Ishikawa (cell line): ENCODE results near the gene INO80.
A peak's percentile ranks its signal among the peaks of the same experiment; 100 is the strongest.

Source experiments
- CEBPB ChIP-seq: IDR thresholded peaks from 2 replicates; pipeline ENCODE4 v1.6.1; 2012
- CREB1 ChIP-seq: IDR thresholded peaks from 2 replicates; pipeline ENCODE4 v1.6.1; 2012; ENCODE audit warnings: low read depth
- EGR1 ChIP-seq: IDR thresholded peaks from 2 replicates; pipeline ENCODE4 v1.6.1; 2012
- EP300 ChIP-seq: IDR thresholded peaks from 2 replicates; pipeline ENCODE4 v1.6.1; 2012; ENCODE audit warnings: borderline replicate concordance
- FOXM1 ChIP-seq: IDR thresholded peaks from 2 replicates; pipeline ENCODE4 v1.6.1; 2012; ENCODE audit warnings: low read depth, borderline replicate concordance
- MAX ChIP-seq: IDR thresholded peaks from 2 replicates; pipeline ENCODE4 v1.6.1; 2012
- NFIC ChIP-seq: IDR thresholded peaks from 2 replicates; pipeline ENCODE4 v1.6.1; 2012
- RAD21 ChIP-seq: IDR thresholded peaks from 2 replicates; pipeline ENCODE4 v1.6.1; 2012; ENCODE audit warnings: low read depth
- REST ChIP-seq: IDR thresholded peaks from 2 replicates; pipeline ENCODE4 v1.6.1; 2012; ENCODE audit warnings: low read depth, mild to moderate bottlenecking
- TAF1 ChIP-seq: IDR thresholded peaks from 2 replicates; pipeline ENCODE4 v1.6.1; 2012; ENCODE audit warnings: low read depth, mild to moderate bottlenecking
- TCF12 ChIP-seq: IDR thresholded peaks from 2 replicates; pipeline ENCODE4 v1.6.1; 2012; ENCODE audit warnings: low read depth
- TEAD4 ChIP-seq: IDR thresholded peaks from 2 replicates; pipeline ENCODE4 v1.6.1; 2012
- YY1 ChIP-seq: IDR thresholded peaks from 2 replicates; pipeline ENCODE4 v1.6.1; 2012; ENCODE audit warnings: low read depth
- ZBTB7A ChIP-seq: IDR thresholded peaks from 2 replicates; pipeline ENCODE4 v1.6.1; 2012; ENCODE audit warnings: low read depth
- TF ChIP-seq, protein P1 (sequence below): IDR thresholded peaks from 2 replicates; pipeline ENCODE4 v1.6.1; 2012

Gene INO80

GRCh38 chr15:40955141-40955903, 160.8 kb downstream of the INO80 start:
- TF ChIP-seq FOXM1: no peak
- no peak for TF ChIP-seq CEBPB
- no peak for TF ChIP-seq EGR1
- no peak for TF ChIP-seq TEAD4
- TF ChIP-seq REST: no peak
- TF ChIP-seq TCF12: no peak
- TF ChIP-seq RAD21: no peak
- no peak for TF ChIP-seq YY1
- TF ChIP-seq NFIC: no peak
- no peak for TF ChIP-seq EP300
- TF ChIP-seq, protein P1, sequence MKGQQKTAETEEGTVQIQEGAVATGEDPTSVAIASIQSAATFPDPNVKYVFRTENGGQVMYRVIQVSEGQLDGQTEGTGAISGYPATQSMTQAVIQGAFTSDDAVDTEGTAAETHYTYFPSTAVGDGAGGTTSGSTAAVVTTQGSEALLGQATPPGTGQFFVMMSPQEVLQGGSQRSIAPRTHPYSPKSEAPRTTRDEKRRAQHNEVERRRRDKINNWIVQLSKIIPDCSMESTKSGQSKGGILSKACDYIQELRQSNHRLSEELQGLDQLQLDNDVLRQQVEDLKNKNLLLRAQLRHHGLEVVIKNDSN: no peak
- TF ChIP-seq MAX: no peak
- no peak for TF ChIP-seq CREB1
- TF ChIP-seq ZBTB7A: no peak
- no peak for TF ChIP-seq TAF1

- TF ChIP-seq CEBPB (no peak), RAD21 (no peak), EGR1 (no peak), CREB1 (no peak), TAF1 (peak; percentile 2; the same call in 1 of the 2 replicates), YY1 (no peak), NFIC (peak; percentile 3; the same call in 1 of the 2 replicates), TCF12 (no peak)
- TF ChIP-seq, protein P1: no peak
These were observed 162.4 kb downstream of the INO80 start for GRCh38 chr15:40953713-40954074.

DNA sequence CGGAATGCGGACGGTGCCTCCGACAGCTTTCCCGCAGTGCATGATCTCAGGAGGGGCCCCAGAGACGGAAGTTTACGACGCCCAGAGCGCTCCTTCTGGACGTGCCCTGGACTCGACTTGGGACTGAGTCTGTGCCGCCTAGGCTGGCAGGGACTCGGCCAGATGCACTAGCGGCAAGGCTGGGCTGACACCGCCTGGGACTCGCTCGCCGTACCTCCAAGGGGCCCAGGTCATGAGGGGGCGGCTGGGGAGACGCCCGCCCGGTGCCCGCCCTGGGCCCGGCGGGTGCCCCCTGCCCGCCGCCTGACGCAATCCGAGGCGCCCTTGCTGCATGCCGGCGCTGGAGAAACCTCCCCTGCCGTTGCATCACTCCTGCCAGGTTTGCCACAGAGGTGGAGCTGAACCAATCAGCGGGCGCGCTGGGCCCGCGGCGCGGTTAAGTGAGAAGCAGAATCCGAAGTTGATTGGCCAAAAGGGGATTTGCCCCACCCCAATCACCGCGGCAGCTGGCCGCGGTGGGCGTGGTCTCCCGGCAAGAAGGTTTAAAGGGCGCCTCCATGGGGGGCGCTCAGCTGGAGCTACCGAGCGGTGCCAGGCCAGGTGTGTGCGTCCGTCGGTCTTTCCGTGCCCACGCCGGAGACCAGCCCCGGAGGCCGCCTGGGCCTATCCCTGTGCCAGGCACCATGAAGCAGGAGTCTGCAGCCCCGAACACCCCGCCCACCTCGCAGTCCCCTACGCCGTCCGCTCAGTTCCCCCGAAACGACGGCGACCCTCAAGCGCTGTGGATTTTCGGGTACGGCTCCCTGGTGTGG, 163.0 kb downstream of the INO80 start, which contains the start of gene CHAC1:
CHAC1 (plus strand) TSS at position 571 of the 812 bp plus-strand sequence; CDS start at position 684, 113 bp downstream.
- TF ChIP-seq TAF1: peak; percentile 69
- 0 out of 2 replicates have a peak, but pooled peaks have one; percentile 51 for TF ChIP-seq TEAD4
- TF ChIP-seq REST: no peak
- TF ChIP-seq NFIC: peak; percentile 69; the same call in 1 of the 2 replicates
- peak; percentile 47; the same call in 1 of the 2 replicates for TF ChIP-seq YY1
- TF ChIP-seq EGR1: 0 out of 2 replicates have a peak, but pooled peaks have one; percentile 45
- TF ChIP-seq, protein P1: no peak
- TF ChIP-seq TCF12: peak; percentile 82
- TF ChIP-seq CREB1: peak; percentile 62; the same call in 1 of the 2 replicates
- peak; percentile 79 for TF ChIP-seq MAX
- peak; percentile 98 for TF ChIP-seq CEBPB
- peak; percentile 64 for TF ChIP-seq EP300
- 0 out of 2 replicates have a peak, but pooled peaks have one; percentile 8 for TF ChIP-seq ZBTB7A
- no peak for TF ChIP-seq FOXM1
- TF ChIP-seq RAD21: no peak

DNA sequence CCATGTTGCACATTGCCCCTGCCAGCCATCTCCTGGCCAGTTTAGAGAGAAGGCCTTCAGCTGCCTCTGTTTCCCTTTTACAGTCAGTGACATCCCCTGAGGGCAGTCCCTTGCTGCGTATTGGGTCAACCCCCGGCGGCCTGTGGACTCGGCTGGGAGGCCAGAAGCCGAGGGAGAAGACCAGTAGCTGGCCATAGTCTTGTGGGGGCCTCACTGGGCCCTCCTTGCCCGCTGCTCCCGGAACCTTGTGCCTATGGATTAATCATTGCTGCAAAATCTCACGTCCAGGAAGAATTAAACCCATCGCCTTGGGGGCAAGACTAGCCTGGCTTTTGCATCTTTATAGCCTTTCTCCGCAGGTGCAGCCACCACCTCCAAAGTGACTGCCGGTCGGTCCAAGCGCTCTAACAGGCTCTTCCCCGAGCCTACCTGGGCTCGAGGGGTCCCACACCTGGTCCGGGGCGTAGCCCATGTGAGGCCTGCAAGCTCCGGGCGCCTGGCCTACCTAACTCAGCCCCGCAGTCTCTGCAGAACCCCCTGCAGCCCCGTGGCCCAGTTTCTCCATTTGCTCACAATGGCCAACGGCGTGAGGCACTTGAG, 163.7 kb downstream of the INO80 start:
- no peak for TF ChIP-seq REST
- 0 out of 2 replicates have a peak, but pooled peaks have one; percentile 1 for TF ChIP-seq ZBTB7A
- TF ChIP-seq TAF1: no peak
